ENCODE measurements around the gene DNMT3L.

Gene DNMT3L

GRCh38 chr21:44294391-44295162 lies 32.9 kb upstream of the DNMT3L start:
- Histone ChIP-seq H3K4me3 (no peak overlapping the region), H3K27ac (no peak overlapping the region)
- no peak for TF ChIP-seq CTCF (IDR thresholded peaks at IDR 0.05)
- no peak for DNase-seq (ENCODE audit: low spot score)

GRCh38 chr21:44293551-44294231 lies 32.0 kb upstream of the DNMT3L start:
- Histone ChIP-seq H3K27ac (no peak overlapping the region), H3K4me3 (no peak overlapping the region)
- TF ChIP-seq CTCF (IDR thresholded peaks at IDR 0.05) = no peak
- DNase-seq (ENCODE audit: low spot score) = no peak

GRCh38 chr21:44292812-44293195 lies 31.1 kb upstream of the DNMT3L start:
- TF ChIP-seq CTCF (IDR thresholded peaks at IDR 0.05) = no peak
- no peak overlapping the region for H3K27ac ChIP-seq
- H3K4me3 ChIP-seq = no peak overlapping the region
- DNase-seq (ENCODE audit: low spot score) = no peak

GRCh38 chr21:44291936-44292811 lies 30.5 kb upstream of the DNMT3L start:
- no peak for TF ChIP-seq CTCF (IDR thresholded peaks at IDR 0.05)

GRCh38 chr21:44291078-44291935 lies 29.6 kb upstream of the DNMT3L start:
- H3K27ac ChIP-seq = no peak overlapping the region
- no peak for DNase-seq (ENCODE audit: low spot score)
- no peak for TF ChIP-seq CTCF (IDR thresholded peaks at IDR 0.05)
- no peak overlapping the region for H3K4me3 ChIP-seq

More at GRCh38 chr21:44291936-44292811, 30.5 kb upstream of the DNMT3L start:
- H3K4me3 ChIP-seq = no peak overlapping the region
- no peak for DNase-seq (ENCODE audit: low spot score)
- H3K27ac ChIP-seq = no peak overlapping the region

GRCh38 chr21:44290327-44291077 lies 28.8 kb upstream of the DNMT3L start:
- no peak overlapping the region for H3K4me3 ChIP-seq
- H3K27ac ChIP-seq = no peak overlapping the region
- no peak for DNase-seq (ENCODE audit: low spot score)
- TF ChIP-seq CTCF (IDR thresholded peaks at IDR 0.05) = no peak

Measured in coronary artery (tissue), 2 donors.